IPS-20b (cell line): ENCODE data around the gene PTGES.
"Not testable (repeated sequence)": the region's sequence is repeated elsewhere in the genome, so short reads cannot be mapped to it uniquely, and the experiment has no call there.

Experiments
- H3K27ac ChIP-seq: one replicate; pipeline ENCODE4 v1.5.1; 2013; ENCODE audit warnings: low read length
- H3K27me3 ChIP-seq: 2 replicates; pipeline ENCODE4 v1.6.1; 2013; ENCODE audit warnings: mild to moderate bottlenecking, low read length, inconsistent platforms; ENCODE audit not compliant: insufficient read depth
- H3K36me3 ChIP-seq: 2 replicates; pipeline ENCODE4 v1.6.1; 2013; ENCODE audit warnings: low read depth, mild to moderate bottlenecking, inconsistent platforms, low read length, moderate library complexity; ENCODE audit not compliant: insufficient read depth
- H3K4me1 ChIP-seq: 2 replicates; pipeline ENCODE4 v1.6.1; 2013; ENCODE audit warnings: mild to moderate bottlenecking, control low read depth, inconsistent platforms, low read length, moderate library complexity; ENCODE audit not compliant: insufficient read depth
- H3K4me3 ChIP-seq: 2 replicates; pipeline ENCODE4 v1.5.1; 2013; ENCODE audit warnings: mild to moderate bottlenecking, low read length, inconsistent platforms
- H3K9ac ChIP-seq: 2 replicates; pipeline ENCODE4 v1.6.1; 2013; ENCODE audit warnings: low read depth, mild to moderate bottlenecking, inconsistent platforms, low read length, moderate library complexity
- H3K9me3 ChIP-seq: 2 replicates; pipeline ENCODE4 v1.6.1; 2013; ENCODE audit warnings: mild to moderate bottlenecking, low read depth, low read length, inconsistent platforms; ENCODE audit not compliant: insufficient read depth

Gene PTGES

GRCh38 chr9:129768486-129768885 lies 15.6 kb upstream of the PTGES start:
- H3K27me3 ChIP-seq, result no peaks in the 10 kb centered on the region
- H3K9me3 ChIP-seq, result no peaks in the 10 kb centered on the region
- no peaks in the 10 kb centered on the region for H3K36me3 ChIP-seq
- no peak overlapping the region for H3K4me3 ChIP-seq
- no peak overlapping the region for H3K9ac ChIP-seq
- H3K27ac ChIP-seq, result no peak overlapping the region
- no peaks in the 10 kb centered on the region for H3K4me1 ChIP-seq

- Histone ChIP-seq H3K9ac (no peak overlapping the region), H3K4me1 (no peaks in the 10 kb centered on the region), H3K4me3 (no peak overlapping the region), H3K27me3 (no peaks in the 10 kb centered on the region), H3K36me3 (no peaks in the 10 kb centered on the region), H3K9me3 (no peaks in the 10 kb centered on the region), H3K27ac (no peak overlapping the region)
Measured at GRCh38 chr9:129765764-129766317, 13.0 kb upstream of the PTGES start.

- Histone ChIP-seq H3K36me3 (no peaks in the 10 kb centered on the region), H3K27me3 (no peaks in the 10 kb centered on the region), H3K9me3 (no peaks in the 10 kb centered on the region), H3K4me3 (no peak overlapping the region), H3K4me1 (no peaks in the 10 kb centered on the region), H3K9ac (no peak overlapping the region), H3K27ac (no peak overlapping the region)
Measured at GRCh38 chr9:129762985-129763926, 10.4 kb upstream of the PTGES start.

- H3K4me1 ChIP-seq, H3K9ac ChIP-seq, H3K27me3 ChIP-seq, H3K9me3 ChIP-seq, H3K4me3 ChIP-seq, H3K36me3 ChIP-seq, H3K27ac ChIP-seq: not testable (repeated sequence)
Measured at GRCh38 chr9:129762370-129762984, 9.6 kb upstream of the PTGES start.

GRCh38 chr9:129761901-129762369 lies 9.1 kb upstream of the PTGES start:
- H3K4me1 ChIP-seq, result no peaks in the 10 kb centered on the region
- no peak overlapping the region for H3K4me3 ChIP-seq
- H3K9me3 ChIP-seq, result no peaks in the 10 kb centered on the region
- no peak overlapping the region for H3K27ac ChIP-seq
- no peaks in the 10 kb centered on the region for H3K36me3 ChIP-seq
- H3K27me3 ChIP-seq, result no peaks in the 10 kb centered on the region
- no peak overlapping the region for H3K9ac ChIP-seq

GRCh38 chr9:129761293-129761900 lies 8.6 kb upstream of the PTGES start:
- no peaks in the 10 kb centered on the region for H3K36me3 ChIP-seq
- no peaks in the 10 kb centered on the region for H3K27me3 ChIP-seq
- H3K27ac ChIP-seq, result no peak overlapping the region
- H3K4me3 ChIP-seq, result no peak overlapping the region
- H3K9ac ChIP-seq, result no peak overlapping the region
- no peaks in the 10 kb centered on the region for H3K9me3 ChIP-seq
- H3K4me1 ChIP-seq, result no peaks in the 10 kb centered on the region

- H3K9me3 ChIP-seq, H3K9ac ChIP-seq, H3K4me3 ChIP-seq, H3K36me3 ChIP-seq, H3K27me3 ChIP-seq, H3K27ac ChIP-seq, H3K4me1 ChIP-seq: not testable (repeated sequence)
Measured at GRCh38 chr9:129760784-129761183, 7.9 kb upstream of the PTGES start.

- no peaks in the 10 kb centered on the region for H3K9me3 ChIP-seq
- no peak overlapping the region for H3K4me3 ChIP-seq
- no peak overlapping the region for H3K27ac ChIP-seq
- H3K27me3 ChIP-seq, result no peaks in the 10 kb centered on the region
- no peak overlapping the region for H3K9ac ChIP-seq
- no peaks in the 10 kb centered on the region for H3K4me1 ChIP-seq
- H3K36me3 ChIP-seq, result no peaks in the 10 kb centered on the region
Measured at GRCh38 chr9:129759804-129760502, 7.1 kb upstream of the PTGES start.

GRCh38 chr9:129759319-129759718 lies 6.5 kb upstream of the PTGES start:
- Histone ChIP-seq H3K9me3 (no peaks in the 10 kb centered on the region), H3K36me3 (no peaks in the 10 kb centered on the region), H3K27me3 (no peaks in the 10 kb centered on the region), H3K9ac (no peak overlapping the region), H3K4me3 (no peak overlapping the region), H3K4me1 (no peaks in the 10 kb centered on the region), H3K27ac (no peak overlapping the region)

GRCh38 chr9:129757045-129757444 lies 4.2 kb upstream of the PTGES start:
- Histone ChIP-seq H3K4me1 (no peaks in the 10 kb centered on the region), H3K9me3 (no peaks in the 10 kb centered on the region), H3K27ac (no peak overlapping the region), H3K36me3 (no peaks in the 10 kb centered on the region), H3K4me3 (no peak overlapping the region), H3K27me3 (peaks cover 7% of the 10 kb centered on the region; the same call in 1 of the 2 replicates), H3K9ac (no peak overlapping the region)

GRCh38 chr9:129756191-129756590 lies 3.3 kb upstream of the PTGES start:
- no peaks in the 10 kb centered on the region for H3K36me3 ChIP-seq
- no peaks in the 10 kb centered on the region for H3K4me1 ChIP-seq
- no peaks in the 10 kb centered on the region for H3K9me3 ChIP-seq
- H3K4me3 ChIP-seq, result no peak overlapping the region
- peaks cover 10% of the 10 kb centered on the region for H3K27me3 ChIP-seq
- no peak overlapping the region for H3K9ac ChIP-seq
- H3K27ac ChIP-seq, result no peak overlapping the region
